ENCODE measurements around the gene TMEM108. TPM values are rescaled to one million over a fixed set of nuclear protein-coding genes. Genes with fewer than 3 reads are reported as not detected.

The TMEM108 gene
- total RNA-seq, 1 experiment from 2014 or later: not detected

DNA sequence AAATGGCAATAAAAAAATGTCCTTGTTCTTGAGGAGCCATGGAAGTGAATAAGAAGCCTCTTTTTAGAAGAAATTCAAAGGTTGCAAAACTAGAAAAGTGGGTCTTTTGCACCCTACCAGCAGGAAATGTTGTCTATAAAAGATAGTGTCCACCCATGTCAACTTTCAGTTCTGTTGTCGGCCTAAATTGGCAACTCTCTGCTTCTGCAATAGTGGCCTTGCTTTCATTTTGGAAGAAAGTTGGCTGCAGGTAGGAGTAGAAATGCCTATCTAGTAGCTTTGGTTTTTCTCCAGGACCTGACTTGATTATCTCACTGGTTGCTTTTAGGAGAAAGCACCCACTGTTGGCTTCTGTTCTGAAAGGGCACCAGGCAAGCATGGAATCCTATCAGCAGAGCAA, 85.4 kb downstream of the TMEM108 start:
- intact Hi-C loops (cut with micrococcal nuclease): no loop called here
- Histone ChIP-seq H3K4me1 (ENCODE audit: control insufficient read depth in 1 of 2, insufficient read depth in 2 of 2, low read length in 2 of 2) (no peaks in the 10 kb centered on the region), H3K9me2 (ENCODE audit: insufficient read depth) (no peaks in the 10 kb centered on the region), H3K4me2 (ENCODE audit: low read length) (no peak overlapping the region), H4K20me1 (ENCODE audit: insufficient read depth) (no peaks in the 10 kb centered on the region), H3K9ac (ENCODE audit: low read length) (no peak overlapping the region), H2AFZ (ENCODE audit: low read depth, low read length, poor library complexity, severe bottlenecking) (no peak overlapping the region), H3K9me3 (ENCODE audit: control insufficient read depth in 1 of 2, insufficient read depth in 1 of 2, low read depth in 1 of 2, low read length in 2 of 2) (no peaks in the 10 kb centered on the region), H3K36me3 (ENCODE audit: control insufficient read depth in 1 of 2, insufficient read depth in 2 of 2, low read length in 2 of 2) (no peaks in the 10 kb centered on the region), H3K79me2 (ENCODE audit: insufficient read depth, low read length) (no peaks in the 10 kb centered on the region), H3K4me3 (replicated peaks in 1 of 2; ENCODE audit: low read depth in 1 of 2, low read length in 2 of 2) (no peak overlapping the region), H3K27ac (ENCODE audit: low read depth, low read length) (no peak overlapping the region), H3K27me3 (ENCODE audit: insufficient read depth, low read length) (peaks cover 51% of the 10 kb centered on the region)
- ChIA-PET CTCF (no interaction called here), POLR2A (no interaction called here), RAD21 (ENCODE audit: low non-redundant PET in 1 of 2, low total read pairs in 2 of 2, uncharacterized antibody in 2 of 2, unreplicated experiment in 2 of 2) (no interaction called here)
- no peak for TF ChIP-seq POLR2AphosphoS5 (IDR thresholded peaks at IDR 0.05; ENCODE audit: low read depth, low read length)
- TF ChIP-seq JUND (IDR thresholded peaks at IDR 0.05): no peak
- TF ChIP-seq RAD21 (IDR thresholded peaks at IDR 0.05; ENCODE audit: low read depth): no peak
- TF ChIP-seq, protein P1, sequence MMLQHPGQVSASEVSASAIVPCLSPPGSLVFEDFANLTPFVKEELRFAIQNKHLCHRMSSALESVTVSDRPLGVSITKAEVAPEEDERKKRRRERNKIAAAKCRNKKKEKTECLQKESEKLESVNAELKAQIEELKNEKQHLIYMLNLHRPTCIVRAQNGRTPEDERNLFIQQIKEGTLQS (IDR thresholded peaks at IDR 0.05): no peak
- no peak for TF ChIP-seq SRF (IDR thresholded peaks at IDR 0.05; ENCODE audit: low read depth)
- no peak for TF ChIP-seq ZNF274 (IDR thresholded peaks at IDR 0.05; ENCODE audit: low read depth, low read length)
- no peak for TF ChIP-seq EGR1 (IDR thresholded peaks at IDR 0.05; ENCODE audit: low read depth)
- TF ChIP-seq EZH2phosphoT487 (IDR thresholded peaks at IDR 0.05; ENCODE audit: borderline replicate concordance): no peak
- no peak for TF ChIP-seq SIN3A (IDR thresholded peaks at IDR 0.05; ENCODE audit: low read depth)
- no peak for TF ChIP-seq TCF7L2 (IDR thresholded peaks at IDR 0.05; ENCODE audit: borderline replicate concordance, extremely low read depth, insufficient read depth, insufficient read length)
- no peak for TF ChIP-seq CBX3 (IDR thresholded peaks at IDR 0.05; ENCODE audit: low read depth)
- TF ChIP-seq REST (IDR thresholded peaks at IDR 0.05; ENCODE audit: low read depth): no peak
- no peak for TF ChIP-seq ZFX (IDR thresholded peaks at IDR 0.05)
- TF ChIP-seq ELF1 (IDR thresholded peaks at IDR 0.05; ENCODE audit: borderline replicate concordance, low read depth): no peak
- DNase-seq (ENCODE audit: low read depth, low spot score): no peak
- no peak for ATAC-seq
- BruUV-seq (replicated peaks): no TSS peak
